DMS114 treated with DMSO at 0.1 percent for 48 hours (cell line): ENCODE results near the gene PTPRZ1.
A peak's percentile ranks its signal among the peaks of the same experiment; 100 is the strongest.

Source experiments
- DNase-seq: peaks from one replicate; lab custom pipeline; 2025; ENCODE audit not compliant: unreplicated experiment; lab: John Stamatoyannopoulos, UW

The PTPRZ1 gene

DNA sequence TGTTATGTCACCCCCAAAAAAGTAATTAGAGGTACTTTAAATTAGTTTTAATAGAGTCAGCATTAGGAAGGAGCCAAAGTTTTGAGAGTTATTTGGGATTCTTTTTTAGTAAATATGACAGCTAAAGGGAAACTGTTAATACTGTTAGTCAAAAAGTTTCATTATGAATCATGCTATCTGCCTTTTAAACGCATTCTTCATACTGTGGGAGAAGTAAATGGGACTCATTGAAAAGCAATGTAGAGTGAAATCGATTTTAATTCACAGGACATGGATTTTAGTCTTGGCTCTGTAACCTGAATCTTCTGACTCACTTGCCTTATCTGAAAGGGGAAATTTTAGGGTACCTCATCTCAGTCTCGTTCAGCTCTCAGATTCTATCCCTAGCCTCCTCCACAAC lies 165.9 kb downstream of the PTPRZ1 start:
- no peak for DNase-seq

DNA sequence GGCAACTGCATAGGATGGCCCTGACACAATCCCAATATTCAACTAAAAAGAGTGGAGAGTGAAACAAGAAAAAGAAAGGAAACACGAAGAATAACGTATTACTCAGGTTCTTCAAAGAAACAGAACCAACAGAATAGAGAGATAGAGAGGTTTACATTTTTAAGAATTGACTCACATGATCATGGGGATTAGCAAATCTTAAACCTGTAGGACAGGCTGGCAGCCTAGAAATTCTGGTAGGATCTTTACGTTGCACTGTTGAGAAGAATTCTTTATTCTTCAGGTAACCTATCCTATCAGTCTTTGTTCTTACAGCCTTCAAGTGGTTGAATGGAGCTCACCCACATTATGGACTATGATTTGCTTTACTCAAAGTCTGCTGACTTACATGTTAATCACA lies 167.2 kb downstream of the PTPRZ1 start:
- DNase-seq = no peak

- DNase-seq = no peak
These were observed 173.4 kb downstream of the PTPRZ1 start for GRCh38 chr7:122046402-122046801.

- DNase-seq = no peak
These were observed 181.4 kb downstream of the PTPRZ1 start for GRCh38 chr7:122054393-122054792.

- DNase-seq = no peak
These were observed 182.1 kb downstream of the PTPRZ1 start for GRCh38 chr7:122055073-122055472.

- DNase-seq = no peak
These were observed 184.0 kb downstream of the PTPRZ1 start for GRCh38 chr7:122056977-122057376.

DNA sequence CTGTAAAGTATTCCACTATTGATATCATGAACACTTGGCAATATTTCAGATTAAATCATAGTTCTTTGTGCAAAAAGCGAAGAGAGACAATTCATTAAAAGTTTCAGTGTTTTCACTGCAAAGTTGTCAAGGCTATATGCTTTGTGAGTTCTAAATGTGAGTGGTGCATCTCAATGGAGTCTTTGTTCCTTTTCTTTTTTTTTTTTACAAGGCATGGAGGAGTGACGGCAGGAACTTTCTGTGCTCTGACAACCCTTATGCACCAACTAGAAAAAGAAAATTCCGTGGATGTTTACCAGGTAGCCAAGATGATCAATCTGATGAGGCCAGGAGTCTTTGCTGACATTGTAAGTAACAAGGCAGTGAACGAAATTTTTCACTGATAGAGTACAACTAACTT lies 186.6 kb downstream of the PTPRZ1 start:
- DNase-seq = no peak

GRCh38 chr7:122063146-122063545 lies 190.2 kb downstream of the PTPRZ1 start:
- no peak for DNase-seq

- no peak for DNase-seq
These were observed 192.0 kb downstream of the PTPRZ1 start for GRCh38 chr7:122064971-122065370.

DNA sequence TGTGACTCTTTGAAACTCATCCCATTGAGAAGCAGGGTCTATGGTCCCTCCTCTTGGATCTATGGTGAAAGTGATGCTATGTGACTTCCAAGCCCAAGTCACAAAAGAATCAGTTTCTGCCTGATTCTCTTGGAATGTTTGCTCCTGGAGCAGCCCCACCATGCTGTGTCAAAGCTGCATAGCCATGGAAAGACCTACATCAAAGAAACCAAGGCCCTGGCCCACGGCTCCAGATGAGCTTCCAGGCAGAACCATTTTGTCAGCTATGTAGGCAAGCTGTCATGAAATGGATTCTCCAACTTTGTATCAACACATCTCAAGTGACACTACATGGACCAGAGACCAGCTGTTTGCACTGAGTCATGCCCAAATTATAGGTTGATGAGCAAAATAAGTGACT lies 194.1 kb downstream of the PTPRZ1 start:
- no peak for DNase-seq

DNA sequence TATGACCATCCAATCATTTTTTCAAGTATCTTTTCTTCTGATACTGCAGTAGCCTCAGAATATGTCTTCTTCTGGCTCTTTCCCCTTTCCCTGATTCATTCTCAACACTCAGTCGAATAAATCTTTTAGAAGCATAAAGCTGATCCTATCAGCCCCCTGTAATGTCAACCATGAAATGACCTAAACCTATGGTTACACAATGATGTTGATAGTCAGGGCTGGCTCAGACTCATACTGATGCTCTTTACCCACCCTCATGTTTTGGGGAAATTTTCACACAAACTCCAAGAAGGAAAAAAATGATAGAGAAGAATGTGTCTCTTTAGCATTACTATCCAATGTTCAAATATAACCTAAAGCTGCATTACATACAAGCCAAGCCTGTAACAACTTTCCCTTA lies 195.1 kb downstream of the PTPRZ1 start:
- no peak for DNase-seq

DNA sequence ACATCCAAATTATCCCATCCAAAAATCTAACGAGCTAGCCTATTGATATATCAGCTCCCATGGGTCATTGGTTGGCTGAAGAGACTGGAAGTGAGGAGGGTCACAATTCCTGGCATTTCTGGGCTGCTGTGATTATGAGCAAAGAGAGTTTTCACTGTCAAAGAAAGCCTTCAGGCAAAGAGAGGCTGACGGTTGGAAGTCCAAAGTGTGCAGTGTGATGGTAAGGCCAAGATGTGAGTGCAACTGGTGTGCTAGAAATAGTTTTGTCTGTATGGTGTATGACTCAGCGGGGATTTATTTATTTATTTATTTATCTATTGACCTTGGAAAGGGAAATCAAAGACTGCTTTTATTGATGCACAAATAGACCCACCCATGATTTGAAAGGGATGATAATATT lies 196.0 kb downstream of the PTPRZ1 start:
- no peak for DNase-seq

- no peak for DNase-seq
These were observed 197.1 kb downstream of the PTPRZ1 start for GRCh38 chr7:122070062-122070461.

DNA sequence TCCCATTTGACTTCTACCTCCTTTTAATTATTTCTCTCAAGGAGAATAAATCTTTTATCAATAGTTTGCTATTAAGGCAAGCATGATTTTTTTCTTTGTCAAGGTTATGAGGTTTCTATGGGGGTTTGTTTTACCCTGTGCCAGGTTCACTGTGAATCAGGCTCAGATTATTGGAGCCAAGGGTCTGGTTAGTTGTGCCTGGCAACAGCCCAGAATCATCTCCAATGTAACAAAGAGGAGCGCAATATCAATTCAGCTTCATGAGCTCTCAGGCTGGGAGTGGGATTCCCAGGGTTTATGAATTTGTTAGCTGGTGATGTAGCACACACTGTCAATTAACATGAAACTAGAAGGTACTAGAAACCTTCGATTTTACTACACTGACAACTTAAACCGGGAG lies 197.9 kb downstream of the PTPRZ1 start:
- DNase-seq = no peak

DNA sequence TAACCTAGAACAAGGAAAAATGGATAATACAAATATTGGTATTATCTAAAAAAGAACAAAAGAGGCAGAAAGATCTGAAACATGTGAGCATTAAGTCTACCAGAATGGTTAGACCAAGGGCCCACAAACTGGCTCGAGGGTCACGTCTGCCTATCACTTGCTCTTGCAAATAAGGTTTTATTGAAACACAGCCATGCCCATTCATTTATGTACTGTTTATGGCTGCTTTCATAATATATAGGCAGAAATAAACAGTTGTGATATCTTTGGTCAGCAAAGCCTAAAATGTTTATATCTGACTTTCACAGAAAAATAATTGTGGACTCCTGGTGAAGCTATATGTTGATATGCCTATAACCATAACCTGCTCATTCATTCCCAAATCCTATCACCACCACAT lies 199.3 kb downstream of the PTPRZ1 start:
- no peak for DNase-seq

GRCh38 chr7:122072924-122073599 lies 200.1 kb downstream of the PTPRZ1 start:
- DNase-seq = no peak

DNA sequence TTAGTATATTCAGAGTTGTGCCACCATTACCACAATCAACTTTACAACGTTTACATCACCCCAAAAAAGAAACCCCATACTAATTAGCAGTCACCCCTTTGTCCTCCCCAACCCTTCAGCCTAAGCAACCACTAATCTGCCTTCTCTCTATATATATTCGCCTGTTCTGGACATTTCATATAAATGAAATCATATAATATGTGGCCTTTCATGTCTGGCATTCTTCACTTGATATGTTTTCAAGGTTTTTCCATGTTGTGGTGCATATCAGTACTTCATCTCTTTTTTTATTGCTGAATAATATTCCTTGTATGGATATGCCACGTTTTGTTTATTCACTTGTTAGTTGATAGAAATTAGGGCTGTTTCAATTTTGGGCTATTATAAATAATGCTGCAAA lies 200.7 kb downstream of the PTPRZ1 start:
- DNase-seq = no peak

- DNase-seq = no peak
These were observed 209.2 kb downstream of the PTPRZ1 start for GRCh38 chr7:122082160-122082559.

DNA sequence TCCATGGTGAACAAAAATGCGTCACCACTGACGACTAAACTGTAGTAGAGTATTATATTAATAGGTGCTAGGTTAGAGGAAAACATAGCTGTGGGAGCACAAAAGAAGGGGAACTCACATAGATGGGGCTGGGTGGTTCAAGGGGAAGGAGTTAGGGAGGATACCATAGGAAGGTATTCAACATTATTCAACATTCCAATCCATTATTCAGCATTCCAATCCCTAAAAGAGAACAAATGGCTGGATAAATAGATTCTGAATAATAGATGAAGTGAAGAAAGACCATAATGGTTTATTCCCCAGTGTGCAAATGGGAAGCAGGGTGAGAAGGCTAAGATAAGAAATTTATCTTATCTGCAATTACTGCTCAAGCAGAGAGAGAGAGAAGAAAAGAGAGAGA lies 209.7 kb downstream of the PTPRZ1 start:
- DNase-seq = no peak

DNA sequence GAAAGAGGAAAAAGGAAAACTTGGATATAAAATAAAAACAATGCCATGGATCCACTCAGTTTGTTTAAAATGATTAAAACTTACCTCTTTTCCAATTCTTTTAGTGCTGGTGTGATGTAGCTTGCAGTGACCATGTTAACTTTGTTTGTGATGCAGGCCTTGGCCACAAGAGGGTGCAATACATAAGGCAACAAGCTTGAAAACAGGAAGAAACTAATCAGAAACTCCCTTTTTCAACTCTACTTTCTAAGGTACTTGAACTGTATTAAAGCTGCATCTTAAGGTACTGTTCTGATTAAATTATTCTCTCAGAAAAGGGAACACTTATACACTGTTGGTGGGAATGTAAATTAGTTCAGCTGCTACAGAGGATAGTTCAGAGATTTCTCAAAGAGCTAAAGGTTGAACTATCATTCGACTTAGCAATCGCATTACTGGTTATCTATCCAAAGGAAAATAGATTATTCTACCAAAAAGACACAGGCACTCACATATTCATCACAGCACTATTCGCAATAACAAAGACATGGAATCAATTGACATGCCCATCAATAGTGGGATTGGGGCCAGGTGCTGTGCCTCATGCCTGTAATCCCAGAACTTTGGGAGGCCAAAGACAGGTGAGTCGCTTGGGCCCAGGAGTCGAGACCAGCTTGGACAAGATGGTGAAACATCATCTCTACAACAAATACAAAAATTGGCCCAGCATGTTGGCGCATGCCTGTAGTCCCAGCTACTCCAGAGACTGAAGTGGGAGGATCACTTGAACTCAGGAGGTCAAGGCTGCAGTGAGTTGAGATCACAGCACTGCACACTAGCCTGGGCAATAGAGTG lies 220.2 kb downstream of the PTPRZ1 start:
- DNase-seq = peak; percentile 20

GRCh38 chr7:122094549-122094948 lies 221.6 kb downstream of the PTPRZ1 start:
- DNase-seq = no peak

DNA sequence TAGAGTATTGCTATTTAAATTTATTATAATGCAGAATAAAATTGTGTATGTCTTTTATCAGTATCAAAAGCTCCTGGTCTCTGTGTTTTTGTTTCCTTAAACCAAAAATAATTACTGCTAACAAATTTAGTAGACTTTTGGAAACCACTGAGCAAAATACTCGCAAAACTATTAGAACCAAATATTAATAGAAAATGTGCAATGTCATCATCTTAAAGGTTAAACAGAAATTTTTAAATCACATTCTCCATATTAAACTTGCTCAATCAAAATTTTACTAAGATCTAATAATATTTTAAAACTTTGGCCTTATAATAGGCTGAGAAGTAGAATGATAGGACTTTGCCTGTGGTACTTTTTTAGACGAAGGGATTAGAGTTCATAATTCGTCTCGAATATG lies 222.7 kb downstream of the PTPRZ1 start:
- no peak for DNase-seq

GRCh38 chr7:122100021-122100420 lies 227.1 kb downstream of the PTPRZ1 start:
- DNase-seq = no peak
